Stimulated activated CD8-positive, alpha-beta memory T cell treated with anti-CD3 and anti-CD28 coated beads, Interleukin-4, amount 100 ng/mL, for 1 hour (primary cell): ENCODE measurements around the gene TIMM23B.
"Not testable (repeated sequence)": the region's sequence is repeated elsewhere in the genome, so short reads cannot be mapped to it uniquely, and the experiment has no call there.

ENCODE experiments used
- DNase-seq, 2 donors: peaks; one replicate each; pipeline ENCODE4 v3.0.0-alpha.2; 2020; ENCODE audit warnings: low read depth in 2 of 2, low spot score in 1 of 2

TIMM23B gene

GRCh38 chr10:49972094-49972493 lies 30.2 kb downstream of the TIMM23B start:
- DNase-seq, result not testable (repeated sequence)

- DNase-seq, result not testable (repeated sequence)
Observed at GRCh38 chr10:49977756-49978155, 35.9 kb downstream of the TIMM23B start.

GRCh38 chr10:49987207-49987606 lies 45.4 kb downstream of the TIMM23B start:
- not testable (repeated sequence) for DNase-seq

- DNase-seq, result not testable (repeated sequence)
Observed at GRCh38 chr10:49988376-49988775, 46.5 kb downstream of the TIMM23B start, which contains the start of gene AGAP6. TSS of gene AGAP6 (plus strand) at chr10:49988406. CDS start at chr10:49988716, 310 bp downstream.

- DNase-seq, result not testable (repeated sequence)
Observed at GRCh38 chr10:49995321-49995720, 53.5 kb downstream of the TIMM23B start.

- not testable (repeated sequence) for DNase-seq
Observed at GRCh38 chr10:50014024-50014423, 72.2 kb downstream of the TIMM23B start.

GRCh38 chr10:50015596-50016220 lies 73.9 kb downstream of the TIMM23B start:
- DNase-seq, result not testable (repeated sequence)

- not testable (repeated sequence) for DNase-seq
Observed at GRCh38 chr10:50016926-50017325, 75.1 kb downstream of the TIMM23B start.

GRCh38 chr10:50017646-50018045 lies 75.8 kb downstream of the TIMM23B start:
- not testable (repeated sequence) for DNase-seq

GRCh38 chr10:50019279-50019678 lies 77.4 kb downstream of the TIMM23B start:
- not testable (repeated sequence) for DNase-seq

- not testable (repeated sequence) for DNase-seq
Observed at GRCh38 chr10:50020451-50021024, 78.7 kb downstream of the TIMM23B start.

- DNase-seq, result no peak
Observed at GRCh38 chr10:50021646-50022045, 79.8 kb downstream of the TIMM23B start.
